ENCODE results near the gene MRPL45. TPM values are rescaled to one million over a fixed set of nuclear protein-coding genes. Genes with fewer than 3 reads are reported as not detected.
A peak's percentile ranks its signal among the peaks of the same experiment; 100 is the strongest.

The MRPL45 gene
- total RNA-seq, 2 donors from 2014 or later: 22.6 to 24.2 TPM

GRCh38 chr17:38322897-38323296 is 25.9 kb downstream of the MRPL45 start:
- intact Hi-C loops (cut with DNase I): no loop called here
- no peak for ATAC-seq
- no peak for DNase-seq

- ATAC-seq: no peak
- intact Hi-C loops (cut with DNase I): no loop called here
- no peak for DNase-seq
Measured at GRCh38 chr17:38324141-38324697, 27.3 kb downstream of the MRPL45 start.

- ATAC-seq (no peak), DNase-seq (no peak)
- intact Hi-C loops (cut with DNase I): no loop called here
Measured at GRCh38 chr17:38324772-38325171, 27.8 kb downstream of the MRPL45 start.

- no peak for ATAC-seq
- no peak for DNase-seq
- intact Hi-C loops (cut with DNase I): no loop called here
Measured at GRCh38 chr17:38325221-38325851, 28.4 kb downstream of the MRPL45 start.

- DNase-seq: no peak
- intact Hi-C loops (cut with DNase I): no loop called here
- ATAC-seq: peak in 1 of 2 donors; percentile 53
Measured at GRCh38 chr17:38326996-38327792, 30.2 kb downstream of the MRPL45 start.

GRCh38 chr17:38327936-38328335 is 31.0 kb downstream of the MRPL45 start:
- no peak for ATAC-seq
- intact Hi-C loops (cut with DNase I): no loop called here
- no peak for DNase-seq

- no peak for DNase-seq
- ATAC-seq: no peak
- intact Hi-C loops (cut with DNase I): no loop called here
Measured at GRCh38 chr17:38328620-38329019, 31.7 kb downstream of the MRPL45 start.

- DNase-seq (no peak), ATAC-seq (no peak)
- intact Hi-C loops (cut with DNase I): no loop called here
Measured at GRCh38 chr17:38329284-38329683, 32.3 kb downstream of the MRPL45 start.

GRCh38 chr17:38329808-38330730 is 33.1 kb downstream of the MRPL45 start:
- no peak for ATAC-seq
- intact Hi-C loops (cut with DNase I): no loop called here
- no peak for DNase-seq

GRCh38 chr17:38330941-38331411 is 34.0 kb downstream of the MRPL45 start:
- intact Hi-C loops (cut with DNase I): no loop called here
- DNase-seq (no peak), ATAC-seq (no peak)

GRCh38 chr17:38332735-38333134 is 35.8 kb downstream of the MRPL45 start:
- no peak for ATAC-seq
- intact Hi-C loops (cut with DNase I): no loop called here
- DNase-seq: no peak

- intact Hi-C loops (cut with DNase I): no loop called here
- ATAC-seq (no peak), DNase-seq (no peak)
Measured at GRCh38 chr17:38333635-38334295, 36.8 kb downstream of the MRPL45 start.

- DNase-seq (no peak), ATAC-seq (no peak)
- intact Hi-C loops (cut with DNase I): no loop called here
Measured at GRCh38 chr17:38334480-38335364, 37.8 kb downstream of the MRPL45 start.

GRCh38 chr17:38336838-38337237 is 39.9 kb downstream of the MRPL45 start:
- ATAC-seq (no peak), DNase-seq (no peak)
- intact Hi-C loops (cut with DNase I): no loop called here

- intact Hi-C loops (cut with DNase I): no loop called here
- ATAC-seq (no peak), DNase-seq (no peak)
Measured at GRCh38 chr17:38338053-38338452, 41.1 kb downstream of the MRPL45 start.

- ATAC-seq: no peak
- intact Hi-C loops (cut with DNase I): no loop called here
Measured at GRCh38 chr17:38338535-38338934, 41.6 kb downstream of the MRPL45 start.

GRCh38 chr17:38339891-38340290 is 42.9 kb downstream of the MRPL45 start:
- ATAC-seq: no peak
- intact Hi-C loops (cut with DNase I): loop anchor here in 1 of 2 donors (10.0 kb wide), 1 partner anchor 145 kb away; no protein-coding TSS in a partner anchor
- DNase-seq: no peak

More at GRCh38 chr17:38338535-38338934, 41.6 kb downstream of the MRPL45 start:
- no peak for DNase-seq

All from left cardiac atrium (tissue), 4 donors.